ENCODE data around the gene NRP2. TPM values are rescaled to one million over a fixed set of nuclear protein-coding genes. Genes with fewer than 3 reads are reported as not detected.

NRP2 gene
- total RNA-seq, 6 donors from 2014 or later, result 61.4 to 99.4 (median 71.8) TPM

DNA sequence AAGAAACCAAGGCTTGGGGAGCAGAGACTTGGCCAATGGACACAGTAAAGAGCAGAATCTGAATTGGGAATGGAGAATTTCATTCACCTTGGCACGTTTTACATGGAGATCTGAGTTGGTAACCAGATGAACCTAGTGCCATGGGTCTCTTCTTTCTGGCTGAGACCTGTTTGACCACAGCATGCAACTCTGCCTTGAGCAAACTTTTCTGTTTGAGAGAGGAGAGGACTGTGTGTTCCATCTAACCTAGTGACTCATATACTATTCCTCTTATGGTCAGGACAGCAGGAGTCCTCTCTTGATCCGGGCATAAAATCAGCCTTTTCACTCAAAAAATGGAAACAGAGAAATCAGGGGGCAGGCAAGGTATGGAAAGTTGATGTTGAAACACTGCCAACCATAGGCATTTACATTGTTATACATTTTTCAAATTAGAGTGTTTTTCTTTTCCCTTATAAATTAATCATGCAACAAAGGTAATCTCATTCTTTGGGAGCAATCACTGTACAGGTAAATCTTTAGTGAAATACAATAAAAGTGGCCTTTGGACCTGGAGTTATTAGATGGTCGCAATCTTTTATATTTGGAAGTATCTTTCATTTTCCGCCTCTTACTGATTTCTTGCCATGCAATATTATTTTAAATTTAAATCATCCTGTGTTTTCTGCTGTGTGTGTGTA, 86.7 kb downstream of the NRP2 start:
- DNase-seq (no peak), ATAC-seq (ENCODE audit: low FRiP score in 2 of 2) (no peak)
- no peak for TF ChIP-seq POLR2A (IDR thresholded peaks at IDR 0.05)
- no peak for TF ChIP-seq EP300 (IDR thresholded peaks at IDR 0.05)
- TF ChIP-seq, protein P1, sequence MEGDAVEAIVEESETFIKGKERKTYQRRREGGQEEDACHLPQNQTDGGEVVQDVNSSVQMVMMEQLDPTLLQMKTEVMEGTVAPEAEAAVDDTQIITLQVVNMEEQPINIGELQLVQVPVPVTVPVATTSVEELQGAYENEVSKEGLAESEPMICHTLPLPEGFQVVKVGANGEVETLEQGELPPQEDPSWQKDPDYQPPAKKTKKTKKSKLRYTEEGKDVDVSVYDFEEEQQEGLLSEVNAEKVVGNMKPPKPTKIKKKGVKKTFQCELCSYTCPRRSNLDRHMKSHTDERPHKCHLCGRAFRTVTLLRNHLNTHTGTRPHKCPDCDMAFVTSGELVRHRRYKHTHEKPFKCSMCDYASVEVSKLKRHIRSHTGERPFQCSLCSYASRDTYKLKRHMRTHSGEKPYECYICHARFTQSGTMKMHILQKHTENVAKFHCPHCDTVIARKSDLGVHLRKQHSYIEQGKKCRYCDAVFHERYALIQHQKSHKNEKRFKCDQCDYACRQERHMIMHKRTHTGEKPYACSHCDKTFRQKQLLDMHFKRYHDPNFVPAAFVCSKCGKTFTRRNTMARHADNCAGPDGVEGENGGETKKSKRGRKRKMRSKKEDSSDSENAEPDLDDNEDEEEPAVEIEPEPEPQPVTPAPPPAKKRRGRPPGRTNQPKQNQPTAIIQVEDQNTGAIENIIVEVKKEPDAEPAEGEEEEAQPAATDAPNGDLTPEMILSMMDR (IDR thresholded peaks at IDR 0.05), result no peak
- TF ChIP-seq POLR2AphosphoS5 (IDR thresholded peaks at IDR 0.05), result no peak
- Histone ChIP-seq H3K4me3 (no peak overlapping the region), H3K27me3 (no peaks in the 10 kb centered on the region), H3K9me3 (no peaks in the 10 kb centered on the region), H3K4me1 (peaks cover 18 to 58% (median 41%) of the 10 kb centered on the region in 4 donors), H3K27ac (peak overlapping the region in 2 of 4 donors; percentile 59 to 62), H3K36me3 (peaks cover 0 to 10% (median 3%) of the 10 kb centered on the region in 4 donors)
- 61 to 90% methylated on average over 4 of the region's 4 CpGs for WGBS, 2 donors

DNA sequence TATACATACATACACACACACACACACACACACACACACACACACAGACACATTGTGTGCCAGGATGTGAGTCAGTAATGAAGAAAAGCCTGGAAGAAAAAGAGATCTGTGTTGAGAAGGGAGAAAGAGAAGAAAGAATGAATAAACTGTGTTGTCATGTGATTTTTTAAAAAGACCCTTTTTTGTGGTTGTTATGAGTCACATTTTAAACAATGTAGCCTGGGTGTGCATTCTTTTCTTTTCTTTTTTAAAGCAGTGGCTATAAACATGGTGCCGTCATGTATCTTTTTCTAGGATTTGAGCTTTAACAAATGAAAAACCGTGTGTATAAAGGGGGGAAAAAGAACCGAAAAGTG, 87.2 kb downstream of the NRP2 start:
- Histone ChIP-seq H3K27me3 (no peaks in the 10 kb centered on the region), H3K9me3 (no peaks in the 10 kb centered on the region), H3K4me3 (no peak overlapping the region), H3K36me3 (peaks cover 0 to 10% (median 3%) of the 10 kb centered on the region in 4 donors), H3K27ac (peak overlapping the region in 2 of 4 donors; percentile 14 to 59), H3K4me1 (peaks cover 13 to 54% (median 37%) of the 10 kb centered on the region in 4 donors)
- DNase-seq, result no peak
- no peak for ATAC-seq (ENCODE audit: low FRiP score in 2 of 2)
- TF ChIP-seq EP300 (IDR thresholded peaks at IDR 0.05), result no peak
- TF ChIP-seq POLR2AphosphoS5 (IDR thresholded peaks at IDR 0.05), result no peak
- TF ChIP-seq, protein P1 (IDR thresholded peaks at IDR 0.05), result no peak
- TF ChIP-seq POLR2A (IDR thresholded peaks at IDR 0.05), result no peak
- 31 to 57% methylated on average over 3 of the region's 3 CpGs for WGBS, 2 donors

DNA sequence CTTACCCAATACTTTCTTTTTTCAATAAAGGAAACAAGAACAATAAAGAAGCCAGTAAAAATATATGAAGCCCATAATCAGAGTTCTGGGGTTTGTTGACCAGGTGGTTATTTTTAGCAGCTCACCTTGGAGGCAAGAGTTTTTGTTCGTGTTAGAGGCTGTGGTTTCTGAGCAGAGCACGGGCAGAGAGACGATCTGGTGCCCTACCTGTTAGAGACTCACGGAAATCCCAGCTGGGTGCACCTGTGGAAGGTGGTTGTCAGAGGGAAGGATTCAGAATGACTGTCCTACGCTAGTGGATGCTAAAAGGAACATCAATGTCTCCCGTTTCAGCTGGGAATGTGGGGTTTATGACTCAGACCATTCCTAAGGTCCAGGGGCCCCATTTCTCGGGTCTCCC, 87.6 kb downstream of the NRP2 start:
- H3K27ac ChIP-seq, result peak overlapping the region in 3 of 4 donors; percentile 14 to 66 (median 59)
- no peak for ATAC-seq (ENCODE audit: low FRiP score in 2 of 2)

DNA sequence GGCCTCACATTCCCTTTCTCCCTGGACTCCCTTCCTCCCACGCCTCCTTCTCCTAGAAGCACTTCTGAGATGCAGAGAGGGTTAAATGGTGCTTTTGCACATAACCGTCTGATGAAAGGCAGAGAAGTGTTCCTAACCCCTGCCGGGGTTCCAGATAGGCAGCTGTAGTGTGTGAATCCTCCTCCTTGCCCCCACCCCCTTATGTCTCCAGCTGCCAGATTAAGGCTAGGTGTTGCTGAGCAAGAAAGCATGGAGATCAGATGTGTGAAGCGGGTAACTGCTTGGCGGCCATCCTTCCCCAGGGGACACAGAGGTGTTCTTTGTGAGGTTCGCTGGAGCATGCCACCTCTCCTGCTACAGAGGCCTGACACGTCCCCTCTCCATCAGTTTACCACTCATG, 88.3 kb downstream of the NRP2 start:
- H3K4me1 ChIP-seq, result peaks cover 11 to 57% (median 36%) of the 10 kb centered on the region in 4 donors

More for the DNA sequence above, 87.6 kb downstream of the NRP2 start:
- Histone ChIP-seq H3K36me3 (peaks cover 0 to 10% (median 3%) of the 10 kb centered on the region in 4 donors), H3K9me3 (no peaks in the 10 kb centered on the region), H3K4me3 (no peak overlapping the region), H3K4me1 (peaks cover 11 to 56% (median 36%) of the 10 kb centered on the region in 4 donors), H3K27me3 (no peaks in the 10 kb centered on the region)
- TF ChIP-seq, protein P1 (IDR thresholded peaks at IDR 0.05), result no peak
- no peak for TF ChIP-seq POLR2AphosphoS5 (IDR thresholded peaks at IDR 0.05)
- TF ChIP-seq POLR2A (IDR thresholded peaks at IDR 0.05), result no peak
- DNase-seq, result no peak
- WGBS, 2 donors, result 74 to 78% methylated on average over 4 to 7 of the region's 7 CpGs

More for the DNA sequence above, 88.3 kb downstream of the NRP2 start:
- Histone ChIP-seq H3K36me3 (peaks cover 0 to 7% (median 2%) of the 10 kb centered on the region in 4 donors), H3K9me3 (no peaks in the 10 kb centered on the region), H3K4me3 (no peak overlapping the region), H3K27me3 (no peaks in the 10 kb centered on the region), H3K27ac (peak overlapping the region in 3 of 4 donors; percentile 11 to 66 (median 59))
- TF ChIP-seq POLR2AphosphoS5 (IDR thresholded peaks at IDR 0.05), result no peak
- TF ChIP-seq, protein P1 (IDR thresholded peaks at IDR 0.05), result no peak
- TF ChIP-seq POLR2A (IDR thresholded peaks at IDR 0.05), result no peak
- no peak for TF ChIP-seq EP300 (IDR thresholded peaks at IDR 0.05)
- DNase-seq (no peak), ATAC-seq (ENCODE audit: low FRiP score in 2 of 2) (no peak)
- 57 to 62% methylated on average over 7 of the region's 7 CpGs for WGBS, 2 donors

Data from upper lobe of left lung (tissue), 6 donors.